KMS-11 (cell line): ENCODE results near the gene PEX10.

Experiments
- H2AFZ ChIP-seq: fragments of 200-600 bp; sonication (generic); 2 replicates; pipeline ENCODE4 v1.6.1; 2016; ENCODE audit warnings: antibody characterized with exemption, mixed run types, low read depth
- H3K27ac ChIP-seq: fragments of 200-600 bp; sonication (generic); 2 replicates; pipeline ENCODE4 v1.6.1; 2016; ENCODE audit warnings: mild to moderate bottlenecking, mixed run types
- H3K27me3 ChIP-seq: fragments of 200-600 bp; sonication (generic); 2 replicates; pipeline ENCODE4 v1.6.1; 2017; ENCODE audit warnings: mild to moderate bottlenecking, low read depth, mixed run types, moderate library complexity; ENCODE audit not compliant: insufficient read depth
- H3K36me3 ChIP-seq: fragments of 200-600 bp; sonication (generic); 2 replicates; pipeline ENCODE4 v1.6.1; 2017; ENCODE audit warnings: mild to moderate bottlenecking, mixed run types; ENCODE audit not compliant: insufficient read depth
- H3K4me1 ChIP-seq: fragments of 200-600 bp; sonication (generic); 2 replicates; pipeline ENCODE4 v1.6.1; 2016; ENCODE audit warnings: mild to moderate bottlenecking, low read depth, mixed run types; ENCODE audit not compliant: poor library complexity, severe bottlenecking
- H3K4me2 ChIP-seq: fragments of 200-600 bp; sonication (generic); 2 replicates; pipeline ENCODE4 v1.7.0; 2016; ENCODE audit warnings: mild to moderate bottlenecking, mixed run types
- H3K4me3 ChIP-seq: fragments of 200-600 bp; sonication (generic); IDR thresholded peaks from 2 replicates; pipeline ENCODE4 v1.6.1; 2017; ENCODE audit warnings: low read depth, low read length, mixed read lengths; ENCODE audit not compliant: insufficient read depth
- H3K79me2 ChIP-seq: fragments of 200-600 bp; sonication (generic); 2 replicates; pipeline ENCODE4 v1.6.1; 2016; ENCODE audit warnings: low read depth, mixed run types; ENCODE audit not compliant: insufficient read depth
- H3K9ac ChIP-seq: fragments of 200-600 bp; sonication (generic); 2 replicates; pipeline ENCODE4 v1.6.1; 2016; ENCODE audit warnings: mild to moderate bottlenecking, mixed run types
- H4K20me1 ChIP-seq: fragments of 200-600 bp; sonication (generic); 2 replicates; pipeline ENCODE4 v1.6.1; 2016; ENCODE audit warnings: mild to moderate bottlenecking, mixed run types; ENCODE audit not compliant: insufficient read depth
- CTCF ChIP-seq: fragments of 200-600 bp; sonication (generic); conservative IDR thresholded peaks from 2 replicates; pipeline ENCODE4 v1.6.1; 2017; ENCODE audit warnings: low read depth, mild to moderate bottlenecking, antibody characterized with exemption, low read length, moderate library complexity, mixed read lengths

Gene PEX10

GRCh38 chr1:2396476-2396875 lies 15.9 kb downstream of the PEX10 start:
- peaks cover 19% of the 10 kb centered on the region for H3K79me2 ChIP-seq
- H3K4me2 ChIP-seq, result no peak overlapping the region
- H3K27ac ChIP-seq, result no peak overlapping the region
- no peak overlapping the region for H3K9ac ChIP-seq
- H3K4me3 ChIP-seq, result no peak overlapping the region
- H4K20me1 ChIP-seq, result no peaks in the 10 kb centered on the region
- peaks cover 8% of the 10 kb centered on the region; the same call in 1 of the 2 replicates for H3K36me3 ChIP-seq
- TF ChIP-seq CTCF, result no peak
- no peak overlapping the region for H2AFZ ChIP-seq
- H3K4me1 ChIP-seq, result peaks cover 7% of the 10 kb centered on the region
- H3K27me3 ChIP-seq, result no peaks in the 10 kb centered on the region

- Histone ChIP-seq H3K79me2 (peaks cover 19% of the 10 kb centered on the region), H3K4me2 (no peak overlapping the region), H3K4me1 (peaks cover 7% of the 10 kb centered on the region), H4K20me1 (no peaks in the 10 kb centered on the region), H2AFZ (no peak overlapping the region), H3K27me3 (no peaks in the 10 kb centered on the region), H3K27ac (no peak overlapping the region), H3K4me3 (no peak overlapping the region), H3K9ac (no peak overlapping the region), H3K36me3 (peaks cover 8% of the 10 kb centered on the region; the same call in 1 of the 2 replicates)
- TF ChIP-seq CTCF, result no peak
Measured at GRCh38 chr1:2396059-2396458, 16.3 kb downstream of the PEX10 start.

- Histone ChIP-seq H3K4me3 (no peak overlapping the region), H3K4me2 (no peak overlapping the region), H4K20me1 (no peaks in the 10 kb centered on the region), H3K36me3 (peaks cover 8% of the 10 kb centered on the region; the same call in 1 of the 2 replicates), H3K4me1 (peaks cover 14% of the 10 kb centered on the region), H2AFZ (no peak overlapping the region), H3K27me3 (no peaks in the 10 kb centered on the region), H3K79me2 (peaks cover 19% of the 10 kb centered on the region), H3K27ac (no peak overlapping the region), H3K9ac (no peak overlapping the region)
- TF ChIP-seq CTCF, result no peak
Measured at GRCh38 chr1:2395245-2395644, 17.1 kb downstream of the PEX10 start.

- H3K36me3 ChIP-seq, result peaks cover 8% of the 10 kb centered on the region; the same call in 1 of the 2 replicates
- no peak overlapping the region for H3K4me3 ChIP-seq
- no peaks in the 10 kb centered on the region for H4K20me1 ChIP-seq
- TF ChIP-seq CTCF, result no peak
- peaks cover 17% of the 10 kb centered on the region for H3K4me1 ChIP-seq
- no peak overlapping the region for H3K27ac ChIP-seq
- H3K9ac ChIP-seq, result no peak overlapping the region
- H2AFZ ChIP-seq, result no peak overlapping the region
- H3K27me3 ChIP-seq, result no peaks in the 10 kb centered on the region
- peaks cover 19% of the 10 kb centered on the region for H3K79me2 ChIP-seq
- H3K4me2 ChIP-seq, result no peak overlapping the region
Measured at GRCh38 chr1:2394761-2395160, 17.6 kb downstream of the PEX10 start.
